Kidney (tissue), 14 donors: Measurements from ENCODE around the gene NOXO1. TPM values are rescaled to one million over a fixed set of nuclear protein-coding genes. Genes with fewer than 3 reads are reported as not detected.

Experiments used
- DNase-seq, 5 donors: peaks; one replicate each; pipeline ENCODE4 v3.0.0-alpha.2; 2013 to 2020
- FAIRE-seq: peaks from 2 replicates; lab custom pipeline; 2012; peaks lifted over from hg19 to GRCh38; lab: Jason Lieb, UNC
- H3K27ac ChIP-seq, 2 donors: one replicate each; pipeline ENCODE4 v1.7.0; 2013; ENCODE audit warnings: low read depth in 2 of 2, low read length in 2 of 2, inconsistent platforms in 1 of 2
- H3K27me3 ChIP-seq: one replicate; pipeline ENCODE4 v1.7.1; 2013; ENCODE audit warnings: low read length, inconsistent platforms; ENCODE audit not compliant: control insufficient read depth, insufficient read depth
- H3K36me3 ChIP-seq, 3 donors: one replicate each; pipeline versions ENCODE4 v1.7.0 to v1.7.1; 2013; ENCODE audit warnings: low read length in 3 of 3, control low read depth in 1 of 3, inconsistent platforms in 1 of 3; ENCODE audit not compliant: insufficient read depth in 3 of 3, control insufficient read depth in 2 of 3
- H3K4me1 ChIP-seq, 3 donors: one replicate each; pipeline versions ENCODE4 v1.7.0 to v1.7.1; 2013; ENCODE audit warnings: low read length in 3 of 3, inconsistent platforms in 1 of 3, low read depth in 1 of 3; ENCODE audit not compliant: control insufficient read depth in 2 of 3, insufficient read depth in 2 of 3
- H3K4me3 ChIP-seq, 3 donors: one replicate each; pipeline versions ENCODE4 v1.7.0 to v1.8.1; 2013; ENCODE audit warnings: low read length in 3 of 3, control low read depth in 1 of 3, inconsistent platforms in 1 of 3
- H3K9ac ChIP-seq, 3 donors: one replicate each; pipeline versions ENCODE4 v1.7.0 to v1.7.1; 2013; ENCODE audit warnings: low read length in 3 of 3, control low read depth in 1 of 3, inconsistent platforms in 1 of 3
- H3K9me3 ChIP-seq, 3 donors: one replicate each; pipeline versions ENCODE4 v1.7.0 to v1.7.1; 2013; ENCODE audit warnings: low read length in 3 of 3, control low read depth in 1 of 3, inconsistent platforms in 1 of 3; ENCODE audit not compliant: control insufficient read depth in 2 of 3, insufficient read depth in 1 of 3
- CTCF ChIP-seq: IDR thresholded peaks from 3 replicates; pipeline ENCODE4 v1.5.1; 2012; ENCODE audit warnings: mild to moderate bottlenecking, moderate library complexity, borderline replicate concordance; ENCODE audit not compliant: insufficient read depth; ENCODE audit errors: extremely low read depth
- intact Hi-C: fragments of 100-400 bp; cut with DNase I; formaldehyde crosslinking; loops from one replicate; pipeline ENCODE4 v1.11.1; 2022
- polyA plus RNA-seq: library from polyadenylated mRNA; stranded (reverse); fragments of 350-450 nt; fragmentation: Illumina TruSeq; extraction: RNeasy Lipid Tissue Mini Kit (QIAGEN cat#74804); gene quantifications from one replicate; pipeline ENCODE4 v1.2.3, GENCODE V29; 2014; ENCODE audit warnings: low read depth, low replicate concordance; ENCODE audit not compliant: insufficient read depth
- total RNA-seq: library from RNA; stranded (reverse); fragmentation: NEBNext Ultra II Directional; extraction: Animal tissue kit (Norgen Biotek cat#: 25700); gene quantifications from one replicate; pipeline ENCODE4 v1.2.1, GENCODE V29; 2021
- donor health status: control.
- donor health status: control.
- donor health status: control.
- donor health status: control.
- donor health status: control.
- donor health status: DM: yes; HTN: yes; CAD: no.
- donor health status: Normal renal cell carcinoma (clear cell type).

NOXO1 gene
- total and polyA plus RNA-seq, 2 donors from 2014 or later: 0.57 to 0.58 TPM

GRCh38 chr16:1950559-1950958 is 30.7 kb downstream of the NOXO1 start:
- H3K27me3 ChIP-seq: no peaks in the 10 kb centered on the region
- H3K27ac ChIP-seq: no peak overlapping the region
- H3K4me1 ChIP-seq: no peaks in the 10 kb centered on the region
- TF ChIP-seq CTCF: no peak
- intact Hi-C loops: no loop called here
- no peak for DNase-seq
- H3K9ac ChIP-seq: no peak overlapping the region
- no peak for FAIRE-seq
- H3K4me3 ChIP-seq: no peak overlapping the region
- no peaks in the 10 kb centered on the region for H3K36me3 ChIP-seq
- no peaks in the 10 kb centered on the region for H3K9me3 ChIP-seq

GRCh38 chr16:1950047-1950446 is 31.2 kb downstream of the NOXO1 start:
- TF ChIP-seq CTCF: no peak
- DNase-seq (no peak), FAIRE-seq (no peak)
- no peaks in the 10 kb centered on the region for H3K4me1 ChIP-seq
- intact Hi-C loops: no loop called here
- H3K36me3 ChIP-seq: no peaks in the 10 kb centered on the region
- H3K4me3 ChIP-seq: no peak overlapping the region
- H3K9me3 ChIP-seq: no peaks in the 10 kb centered on the region
- no peak overlapping the region for H3K9ac ChIP-seq
- H3K27ac ChIP-seq: no peak overlapping the region
- H3K27me3 ChIP-seq: no peaks in the 10 kb centered on the region

GRCh38 chr16:1949507-1949906 is 31.8 kb downstream of the NOXO1 start:
- intact Hi-C loops: no loop called here
- H3K36me3 ChIP-seq: no peaks in the 10 kb centered on the region
- H3K9me3 ChIP-seq: no peaks in the 10 kb centered on the region
- FAIRE-seq (no peak), DNase-seq (no peak)
- H3K27me3 ChIP-seq: no peaks in the 10 kb centered on the region
- H3K9ac ChIP-seq: no peak overlapping the region
- no peak overlapping the region for H3K4me3 ChIP-seq
- no peak for TF ChIP-seq CTCF
- no peak overlapping the region for H3K27ac ChIP-seq
- H3K4me1 ChIP-seq: no peaks in the 10 kb centered on the region

- H3K27ac ChIP-seq: no peak overlapping the region
- no peak overlapping the region for H3K9ac ChIP-seq
- intact Hi-C loops: no loop called here
- no peaks in the 10 kb centered on the region for H3K36me3 ChIP-seq
- peak in 2 of 5 donors; percentile 28 to 46 for DNase-seq
- no peak for FAIRE-seq
- no peak for TF ChIP-seq CTCF
- H3K9me3 ChIP-seq: no peaks in the 10 kb centered on the region
- no peak overlapping the region for H3K4me3 ChIP-seq
- peaks cover 0 to 3% (median 0%) of the 10 kb centered on the region in 3 donors for H3K4me1 ChIP-seq
- H3K27me3 ChIP-seq: no peaks in the 10 kb centered on the region
Observed at GRCh38 chr16:1947369-1947670, 33.9 kb downstream of the NOXO1 start.
